ENCODE data around the gene ENO2.

The ENO2 gene

GRCh38 chr12:6925239-6925539, 10.8 kb downstream of the ENO2 start:
- Histone ChIP-seq H3K4me1 (ENCODE audit: control insufficient read depth, insufficient read depth, low read length) (peaks cover 36% of the 10 kb centered on the region), H3K27me3 (ENCODE audit: control insufficient read depth, insufficient read depth, low read length, poor library complexity, severe bottlenecking) (no peaks in the 10 kb centered on the region), H3K9me3 (ENCODE audit: control insufficient read depth, low read length) (no peaks in the 10 kb centered on the region), H3K27ac (ENCODE audit: insufficient read depth, low read depth, low read length, poor library complexity, severe bottlenecking) (peak overlapping the region; percentile 92), H3K4me3 (ENCODE audit: insufficient read depth, low read depth, low read length) (no peak overlapping the region), H3K36me3 (ENCODE audit: control insufficient read depth, insufficient read depth, low read length) (peaks cover 13% of the 10 kb centered on the region)
- 44 to 49% methylated on average over 1 of the region's 1 CpG for WGBS, 2 experiments

GRCh38 chr12:6925540-6926279, 11.3 kb downstream of the ENO2 start:
- no peaks in the 10 kb centered on the region for H3K9me3 ChIP-seq (ENCODE audit: control insufficient read depth, low read length)
- no peaks in the 10 kb centered on the region for H3K27me3 ChIP-seq (ENCODE audit: control insufficient read depth, insufficient read depth, low read length, poor library complexity, severe bottlenecking)
- WGBS, 2 experiments = 5% methylated on average over 8 of the region's 8 CpGs
- H3K4me3 ChIP-seq (ENCODE audit: insufficient read depth, low read depth, low read length) = peak overlapping the region; percentile 69
- peaks cover 12% of the 10 kb centered on the region for H3K36me3 ChIP-seq (ENCODE audit: control insufficient read depth, insufficient read depth, low read length)
- H3K4me1 ChIP-seq (ENCODE audit: control insufficient read depth, insufficient read depth, low read length) = peaks cover 36% of the 10 kb centered on the region
- H3K27ac ChIP-seq (ENCODE audit: insufficient read depth, low read depth, low read length, poor library complexity, severe bottlenecking) = peak overlapping the region; percentile 92

GRCh38 chr12:6927379-6928021, 13.1 kb downstream of the ENO2 start, which contains the start of gene ATN1:
TSS of gene ATN1 (plus strand) at chr12:6927959. CDS start at chr12:6934002, 6,043 bp downstream.
- Histone ChIP-seq H3K27me3 (ENCODE audit: control insufficient read depth, insufficient read depth, low read length, poor library complexity, severe bottlenecking) (no peaks in the 10 kb centered on the region), H3K4me3 (ENCODE audit: insufficient read depth, low read depth, low read length) (peak within 1 kb of the TSS; percentile 84), H3K4me1 (ENCODE audit: control insufficient read depth, insufficient read depth, low read length) (peaks cover 36% of the 10 kb centered on the region), H3K36me3 (ENCODE audit: control insufficient read depth, insufficient read depth, low read length) (peaks cover 2% of the 10 kb centered on the region), H3K9me3 (ENCODE audit: control insufficient read depth, low read length) (no peaks in the 10 kb centered on the region), H3K27ac (ENCODE audit: insufficient read depth, low read depth, low read length, poor library complexity, severe bottlenecking) (peak within 1 kb of the TSS; percentile 75)
- 0% methylated on average over 66 of the region's 66 CpGs for WGBS, 2 experiments

GRCh38 chr12:6928022-6928702, 13.8 kb downstream of the ENO2 start:
- Histone ChIP-seq H3K36me3 (ENCODE audit: control insufficient read depth, insufficient read depth, low read length) (peaks cover under 1% of the 10 kb centered on the region), H3K27ac (ENCODE audit: insufficient read depth, low read depth, low read length, poor library complexity, severe bottlenecking) (peak overlapping the region; percentile 12), H3K4me1 (ENCODE audit: control insufficient read depth, insufficient read depth, low read length) (peaks cover 36% of the 10 kb centered on the region), H3K9me3 (ENCODE audit: control insufficient read depth, low read length) (no peaks in the 10 kb centered on the region), H3K4me3 (ENCODE audit: insufficient read depth, low read depth, low read length) (peak overlapping the region; percentile 84), H3K27me3 (ENCODE audit: control insufficient read depth, insufficient read depth, low read length, poor library complexity, severe bottlenecking) (no peaks in the 10 kb centered on the region)
- 0% methylated on average over 76 of the region's 79 CpGs for WGBS, 2 experiments

- peaks cover 36% of the 10 kb centered on the region for H3K4me1 ChIP-seq (ENCODE audit: control insufficient read depth, insufficient read depth, low read length)
- no peaks in the 10 kb centered on the region for H3K27me3 ChIP-seq (ENCODE audit: control insufficient read depth, insufficient read depth, low read length, poor library complexity, severe bottlenecking)
- H3K27ac ChIP-seq (ENCODE audit: insufficient read depth, low read depth, low read length, poor library complexity, severe bottlenecking) = peak overlapping the region; percentile 12
- H3K4me3 ChIP-seq (ENCODE audit: insufficient read depth, low read depth, low read length) = peak overlapping the region; percentile 84
- no peaks in the 10 kb centered on the region for H3K9me3 ChIP-seq (ENCODE audit: control insufficient read depth, low read length)
- WGBS, 2 experiments = 3 to 4% methylated on average over 19 of the region's 19 CpGs
- H3K36me3 ChIP-seq (ENCODE audit: control insufficient read depth, insufficient read depth, low read length) = peaks cover 7% of the 10 kb centered on the region
Measured at GRCh38 chr12:6928703-6929407, 14.5 kb downstream of the ENO2 start.

GRCh38 chr12:6929466-6930452, 15.4 kb downstream of the ENO2 start:
- Histone ChIP-seq H3K27me3 (ENCODE audit: control insufficient read depth, insufficient read depth, low read length, poor library complexity, severe bottlenecking) (no peaks in the 10 kb centered on the region), H3K36me3 (ENCODE audit: control insufficient read depth, insufficient read depth, low read length) (peaks cover 15% of the 10 kb centered on the region), H3K9me3 (ENCODE audit: control insufficient read depth, low read length) (no peaks in the 10 kb centered on the region), H3K27ac (ENCODE audit: insufficient read depth, low read depth, low read length, poor library complexity, severe bottlenecking) (no peak overlapping the region), H3K4me3 (ENCODE audit: insufficient read depth, low read depth, low read length) (peak overlapping the region; percentile 84), H3K4me1 (ENCODE audit: control insufficient read depth, insufficient read depth, low read length) (peaks cover 28% of the 10 kb centered on the region)
- WGBS, 2 experiments = 80 to 84% methylated on average over 7 of the region's 7 CpGs

- Histone ChIP-seq H3K27ac (ENCODE audit: insufficient read depth, low read depth, low read length, poor library complexity, severe bottlenecking) (no peak overlapping the region), H3K4me1 (ENCODE audit: control insufficient read depth, insufficient read depth, low read length) (peaks cover 7% of the 10 kb centered on the region), H3K4me3 (ENCODE audit: insufficient read depth, low read depth, low read length) (no peak overlapping the region), H3K36me3 (ENCODE audit: control insufficient read depth, insufficient read depth, low read length) (peaks cover 25% of the 10 kb centered on the region), H3K9me3 (ENCODE audit: control insufficient read depth, low read length) (no peaks in the 10 kb centered on the region), H3K27me3 (ENCODE audit: control insufficient read depth, insufficient read depth, low read length, poor library complexity, severe bottlenecking) (no peaks in the 10 kb centered on the region)
- 91 to 100% methylated on average over 1 of the region's 1 CpG for WGBS, 2 experiments
Measured at GRCh38 chr12:6932766-6933165, 18.4 kb downstream of the ENO2 start.

GRCh38 chr12:6934110-6934509, 19.7 kb downstream of the ENO2 start:
- H3K4me3 ChIP-seq (ENCODE audit: insufficient read depth, low read depth, low read length) = no peak overlapping the region
- WGBS, 2 experiments = 92 to 96% methylated on average over 8 of the region's 8 CpGs

GRCh38 chr12:6935371-6936193, 21.2 kb downstream of the ENO2 start:
- no peaks in the 10 kb centered on the region for H3K4me1 ChIP-seq (ENCODE audit: control insufficient read depth, insufficient read depth, low read length)
- no peaks in the 10 kb centered on the region for H3K27me3 ChIP-seq (ENCODE audit: control insufficient read depth, insufficient read depth, low read length, poor library complexity, severe bottlenecking)
- WGBS, 2 experiments = 94% methylated on average over 14 of the region's 14 CpGs
- H3K27ac ChIP-seq (ENCODE audit: insufficient read depth, low read depth, low read length, poor library complexity, severe bottlenecking) = peak overlapping the region; percentile 2
- peaks cover 28% of the 10 kb centered on the region for H3K36me3 ChIP-seq (ENCODE audit: control insufficient read depth, insufficient read depth, low read length)
- H3K4me3 ChIP-seq (ENCODE audit: insufficient read depth, low read depth, low read length) = no peak overlapping the region
- H3K9me3 ChIP-seq (ENCODE audit: control insufficient read depth, low read length) = no peaks in the 10 kb centered on the region

More at GRCh38 chr12:6934110-6934509, 19.7 kb downstream of the ENO2 start:
- peaks cover 28% of the 10 kb centered on the region for H3K36me3 ChIP-seq (ENCODE audit: control insufficient read depth, insufficient read depth, low read length)
- H3K4me1 ChIP-seq (ENCODE audit: control insufficient read depth, insufficient read depth, low read length) = peaks cover 7% of the 10 kb centered on the region
- no peaks in the 10 kb centered on the region for H3K27me3 ChIP-seq (ENCODE audit: control insufficient read depth, insufficient read depth, low read length, poor library complexity, severe bottlenecking)
- H3K9me3 ChIP-seq (ENCODE audit: control insufficient read depth, low read length) = no peaks in the 10 kb centered on the region
- no peak overlapping the region for H3K27ac ChIP-seq (ENCODE audit: insufficient read depth, low read depth, low read length, poor library complexity, severe bottlenecking)
